ENCODE measurements around the gene RIPPLY3.

Gene RIPPLY3, protein sequence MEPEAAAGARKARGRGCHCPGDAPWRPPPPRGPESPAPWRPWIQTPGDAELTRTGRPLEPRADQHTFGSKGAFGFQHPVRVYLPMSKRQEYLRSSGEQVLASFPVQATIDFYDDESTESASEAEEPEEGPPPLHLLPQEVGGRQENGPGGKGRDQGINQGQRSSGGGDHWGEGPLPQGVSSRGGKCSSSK

DNA sequence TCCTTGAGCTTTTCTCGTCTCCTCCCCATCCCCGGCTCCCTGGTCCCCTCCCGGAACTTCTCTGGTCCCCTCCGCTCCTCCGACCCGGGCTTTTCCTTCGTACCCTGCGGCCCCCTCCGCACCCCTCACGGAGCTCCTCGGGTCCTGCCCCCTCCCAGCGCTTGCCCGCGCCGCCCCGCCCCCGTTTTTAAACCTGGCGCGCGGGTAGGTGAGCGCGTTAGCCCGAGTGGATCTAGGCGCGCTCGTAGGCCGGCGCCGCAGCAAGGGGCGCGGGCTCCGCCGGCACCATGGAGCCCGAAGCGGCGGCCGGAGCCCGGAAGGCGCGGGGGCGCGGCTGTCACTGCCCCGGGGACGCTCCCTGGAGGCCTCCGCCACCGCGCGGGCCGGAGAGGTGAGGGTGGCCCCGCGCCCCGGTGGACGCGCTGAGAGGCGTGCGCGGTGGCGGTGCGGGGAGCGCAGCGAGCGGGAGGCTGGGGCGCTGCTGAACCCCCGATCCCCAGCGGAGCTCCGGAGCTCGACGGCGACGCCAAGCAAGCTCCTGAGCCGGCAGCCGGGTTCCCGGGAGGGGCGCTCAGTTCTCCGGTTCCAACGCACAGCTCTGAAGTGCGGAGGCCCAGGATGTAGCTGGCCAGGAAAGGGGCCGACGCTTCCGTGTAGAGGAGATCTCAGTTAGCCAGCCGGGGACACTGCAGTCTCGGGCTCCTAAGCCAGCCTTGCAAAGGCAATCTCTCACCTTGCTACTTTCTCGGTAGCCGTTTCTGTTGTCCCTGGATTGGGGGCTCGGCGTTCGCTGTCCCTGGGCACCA, at the start of gene RIPPLY3:
TSS of gene RIPPLY3 (plus strand) at position 217 of the 806 bp plus-strand sequence. CDS start at position 288, 71 bp downstream.
- Histone ChIP-seq H3K27me3 (ENCODE audit: insufficient read depth, low read depth) (no peaks in the 10 kb centered on the region), H3K36me3 (ENCODE audit: insufficient read depth) (no peaks in the 10 kb centered on the region), H2AFZ (ENCODE audit: low read depth) (no peak within 1 kb of the TSS), H3K79me2 (ENCODE audit: insufficient read depth, low read depth) (no peaks in the 10 kb centered on the region), H3K4me1 (ENCODE audit: low read depth, poor library complexity, severe bottlenecking) (peaks cover 4% of the 10 kb centered on the region), H3K4me3 (IDR thresholded peaks at IDR 0.05; ENCODE audit: insufficient read depth, low read depth, low read length) (no peak within 1 kb of the TSS), H3K9ac (no peak within 1 kb of the TSS), H3K27ac (no peak within 1 kb of the TSS), H3K4me2 (no peak within 1 kb of the TSS), H4K20me1 (ENCODE audit: insufficient read depth) (no peaks in the 10 kb centered on the region)
- no peak for TF ChIP-seq CTCF (conservative IDR thresholded peaks at IDR 0.05; ENCODE audit: low read depth, low read length)

- no peak for TF ChIP-seq CTCF (conservative IDR thresholded peaks at IDR 0.05; ENCODE audit: low read depth, low read length)
- H3K9ac ChIP-seq, result no peak overlapping the region
- no peaks in the 10 kb centered on the region for H3K27me3 ChIP-seq (ENCODE audit: insufficient read depth, low read depth)
- no peak overlapping the region for H3K4me2 ChIP-seq
- no peaks in the 10 kb centered on the region for H4K20me1 ChIP-seq (ENCODE audit: insufficient read depth)
- no peaks in the 10 kb centered on the region for H3K79me2 ChIP-seq (ENCODE audit: insufficient read depth, low read depth)
- no peak overlapping the region for H3K4me3 ChIP-seq (IDR thresholded peaks at IDR 0.05; ENCODE audit: insufficient read depth, low read depth, low read length)
- peaks cover 9% of the 10 kb centered on the region for H3K4me1 ChIP-seq (ENCODE audit: low read depth, poor library complexity, severe bottlenecking)
- H2AFZ ChIP-seq (ENCODE audit: low read depth), result no peak overlapping the region
- H3K27ac ChIP-seq, result no peak overlapping the region
- H3K36me3 ChIP-seq (ENCODE audit: insufficient read depth), result no peaks in the 10 kb centered on the region
Observed at GRCh38 chr21:36959020-36959835, 47.3 kb upstream of the RIPPLY3 start.

DNA sequence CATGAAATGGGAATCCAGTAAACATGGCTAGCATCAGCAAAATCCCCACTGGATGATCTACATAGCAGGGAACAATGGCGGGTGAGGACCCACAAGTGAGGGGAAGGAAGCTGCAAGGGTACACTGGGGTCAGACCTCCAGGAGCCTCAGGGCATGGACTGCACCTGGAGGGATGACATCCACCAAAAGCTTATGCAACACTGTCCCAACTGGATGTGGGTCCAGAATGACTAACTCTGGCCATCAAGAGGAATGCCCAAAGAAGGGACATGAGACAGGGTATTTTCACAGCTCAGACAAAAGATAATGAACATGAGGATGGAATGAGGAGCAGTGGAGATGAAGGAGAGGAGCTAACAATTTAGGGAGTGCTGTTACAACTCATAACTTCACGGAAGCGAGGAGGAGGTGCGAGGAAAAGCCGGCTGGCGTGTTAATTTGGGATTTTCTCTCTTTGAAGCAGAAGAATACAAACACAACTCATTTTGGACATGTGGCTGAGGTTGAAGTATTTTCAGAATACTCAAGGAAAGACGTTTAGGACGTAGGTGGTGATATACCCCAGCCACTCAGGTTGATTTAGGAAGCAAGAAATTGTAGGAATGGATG, 45.7 kb upstream of the RIPPLY3 start:
- Histone ChIP-seq H3K36me3 (ENCODE audit: insufficient read depth) (no peaks in the 10 kb centered on the region), H2AFZ (ENCODE audit: low read depth) (no peak overlapping the region), H3K4me3 (IDR thresholded peaks at IDR 0.05; ENCODE audit: insufficient read depth, low read depth, low read length) (no peak overlapping the region), H3K27ac (no peak overlapping the region), H3K27me3 (ENCODE audit: insufficient read depth, low read depth) (no peaks in the 10 kb centered on the region), H3K79me2 (ENCODE audit: insufficient read depth, low read depth) (peaks cover 5% of the 10 kb centered on the region; the same call in 1 of the 2 replicates), H4K20me1 (ENCODE audit: insufficient read depth) (no peaks in the 10 kb centered on the region), H3K4me1 (ENCODE audit: low read depth, poor library complexity, severe bottlenecking) (peaks cover 20% of the 10 kb centered on the region), H3K9ac (no peak overlapping the region), H3K4me2 (no peak overlapping the region)
- TF ChIP-seq CTCF (conservative IDR thresholded peaks at IDR 0.05; ENCODE audit: low read depth, low read length), result no peak

DNA sequence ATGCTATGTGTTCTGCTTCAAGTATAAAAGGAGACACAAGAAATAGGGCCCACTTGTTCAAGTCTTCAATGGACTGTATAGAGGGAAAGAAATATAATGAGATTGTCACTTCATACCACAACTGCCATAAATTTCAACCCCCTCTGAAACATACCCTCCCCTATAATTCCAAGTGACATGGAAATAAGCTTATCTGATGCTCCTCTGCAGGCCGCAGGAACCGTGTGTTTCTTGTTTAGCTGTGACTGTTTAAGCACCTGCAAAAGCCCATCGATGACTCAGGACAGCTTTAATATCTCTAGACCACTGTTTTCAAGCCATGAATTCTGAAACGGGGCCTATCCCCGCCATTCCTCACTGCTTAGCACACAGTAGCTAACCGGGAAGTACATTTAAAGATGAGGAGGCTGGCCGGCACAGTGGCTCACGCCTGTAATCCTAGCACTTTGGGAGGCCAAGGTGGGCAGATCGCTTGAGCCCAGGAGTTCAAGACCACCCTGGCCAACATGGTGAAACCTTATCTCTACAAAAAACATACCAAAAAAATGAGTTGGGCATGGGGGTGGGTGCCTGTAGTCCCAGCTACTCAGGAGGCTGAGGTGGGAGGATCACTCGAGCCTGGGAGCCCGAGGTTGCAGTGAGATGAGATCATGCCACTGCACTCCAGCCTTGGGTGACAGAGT, 44.3 kb upstream of the RIPPLY3 start:
- H4K20me1 ChIP-seq (ENCODE audit: insufficient read depth), result no peaks in the 10 kb centered on the region
- H3K9ac ChIP-seq, result no peak overlapping the region
- H3K79me2 ChIP-seq (ENCODE audit: insufficient read depth, low read depth), result peaks cover 8% of the 10 kb centered on the region; the same call in 1 of the 2 replicates
- H3K4me1 ChIP-seq (ENCODE audit: low read depth, poor library complexity, severe bottlenecking), result peaks cover 20% of the 10 kb centered on the region
- no peaks in the 10 kb centered on the region for H3K36me3 ChIP-seq (ENCODE audit: insufficient read depth)
- no peak overlapping the region for H3K4me2 ChIP-seq
- TF ChIP-seq CTCF (conservative IDR thresholded peaks at IDR 0.05; ENCODE audit: low read depth, low read length), result no peak
- no peaks in the 10 kb centered on the region for H3K27me3 ChIP-seq (ENCODE audit: insufficient read depth, low read depth)
- H3K4me3 ChIP-seq (IDR thresholded peaks at IDR 0.05; ENCODE audit: insufficient read depth, low read depth, low read length), result no peak overlapping the region
- H3K27ac ChIP-seq, result no peak overlapping the region
- no peak overlapping the region for H2AFZ ChIP-seq (ENCODE audit: low read depth)

Data from KMS-11 (cell line).